Esophagus squamous epithelium (tissue), 4 donors: ENCODE results near the gene GLG1.

Experiments used
- CTCF ChIP-seq, 6 experiments: fragments of 450-650 bp in 4 of 6; fragments of 200-600 bp in 2 of 6; sonication (generic) in 2 of 6; IDR thresholded peaks; one replicate each; pipeline ENCODE4 v1.5.1; 2016 to 2019; ENCODE audit warnings: antibody characterized with exemption in 6 of 6, mild to moderate bottlenecking in 4 of 6, moderate library complexity in 4 of 6
- POLR2A ChIP-seq, 4 donors: fragments of 450-650 bp; IDR thresholded peaks; one replicate each; pipeline ENCODE4 v1.6.1; 2017; ENCODE audit warnings: antibody characterized with exemption in 4 of 4, mild to moderate bottlenecking in 4 of 4, moderate library complexity in 3 of 4

GRCh38 chr16:74497761-74498160 is 109.2 kb downstream of the GLG1 start:
- no peak for TF ChIP-seq CTCF (IDR thresholded peaks at IDR 0.05)
- no peak for TF ChIP-seq POLR2A (IDR thresholded peaks at IDR 0.05)
